GM23338 (cell line): ENCODE data around the gene EPHA5. TPM values are rescaled to one million over a fixed set of nuclear protein-coding genes. Genes with fewer than 3 reads are reported as not detected.

Source experiments
- ATAC-seq: fragments of 200-7000 bp; cut with Tn5 transposase; 3 replicates; pipeline ENCODE4 v1.9.1; 2020
- DNase-seq: peaks from one replicate; pipeline ENCODE4 v3.0.0-alpha.2; 2015; ENCODE audit warnings: low spot score
- H2AFZ ChIP-seq: fragments of 200-600 bp; sonication (generic); 2 replicates; pipeline ENCODE4 v1.8.0; 2016; ENCODE audit warnings: antibody characterized with exemption, mild to moderate bottlenecking, moderate library complexity
- H3F3A ChIP-seq: fragments of 200-600 bp; sonication (generic); replicated peaks from 2 replicates; pipeline ENCODE4 v1.8.0; 2017; ENCODE audit warnings: antibody characterized with exemption, mixed run types, low read depth
- H3K27ac ChIP-seq: fragments of 200-600 bp; sonication (generic); 2 replicates; pipeline ENCODE4 v1.6.1; 2016; ENCODE audit warnings: low read depth
- H3K27me3 ChIP-seq: fragments of 200-600 bp; sonication (generic); 2 replicates; pipeline ENCODE4 v1.8.0; 2016; ENCODE audit warnings: mild to moderate bottlenecking, mixed run types, moderate library complexity; ENCODE audit not compliant: insufficient read depth
- H3K36me3 ChIP-seq: fragments of 200-600 bp; sonication (generic); 2 replicates; pipeline ENCODE4 v1.8.0; 2016; ENCODE audit warnings: mild to moderate bottlenecking; ENCODE audit not compliant: insufficient read depth
- H3K4me1 ChIP-seq: fragments of 200-600 bp; sonication (generic); 2 replicates; pipeline ENCODE4 v1.8.0; 2016; ENCODE audit warnings: mild to moderate bottlenecking, moderate library complexity; ENCODE audit not compliant: insufficient read depth
- H3K4me2 ChIP-seq: fragments of 200-600 bp; sonication (generic); 2 replicates; pipeline ENCODE4 v1.7.1; 2017; ENCODE audit warnings: mixed run types
- H3K4me3 ChIP-seq: fragments of 200-600 bp; sonication (generic); 2 replicates; pipeline ENCODE4 v1.6.1; 2016; ENCODE audit warnings: mixed run types
- H3K79me2 ChIP-seq: fragments of 200-600 bp; sonication (generic); replicated peaks from 2 replicates; pipeline ENCODE4 v1.8.0; 2017; ENCODE audit warnings: mild to moderate bottlenecking; ENCODE audit not compliant: insufficient read depth
- H3K9me2 ChIP-seq: fragments of 200-600 bp; sonication (generic); 2 replicates; pipeline ENCODE4 v1.8.0; 2017; ENCODE audit not compliant: insufficient read depth
- H4K20me1 ChIP-seq: fragments of 200-600 bp; sonication (generic); replicated peaks from 2 replicates; pipeline ENCODE4 v1.8.0; 2017; ENCODE audit warnings: mild to moderate bottlenecking; ENCODE audit not compliant: insufficient read depth
- H3K27ac Mint-ChIP-seq: 2 replicates; pipeline ENCODE4 v1.8.0; 2020; ENCODE audit warnings: inconsistent platforms, mild to moderate bottlenecking, moderate library complexity, mixed read lengths
- H3K27me3 Mint-ChIP-seq: 3 replicates; pipeline ENCODE4 v1.8.0; 2022; ENCODE audit warnings: low read depth, mild to moderate bottlenecking, moderate library complexity, mixed read lengths, inconsistent platforms; ENCODE audit not compliant: insufficient read depth, poor library complexity
- H3K36me3 Mint-ChIP-seq: 3 replicates; pipeline ENCODE4 v1.8.0; 2021; ENCODE audit warnings: low read depth, mild to moderate bottlenecking, inconsistent platforms, moderate library complexity, mixed read lengths
- H3K4me1 Mint-ChIP-seq: 3 replicates; pipeline ENCODE4 v1.8.0; 2020; ENCODE audit warnings: mild to moderate bottlenecking, inconsistent platforms, mixed read lengths
- H3K4me3 Mint-ChIP-seq: 3 replicates; pipeline ENCODE4 v1.8.0; 2021; ENCODE audit warnings: moderate library complexity, mild to moderate bottlenecking, inconsistent platforms, mixed read lengths
- H3K9me3 Mint-ChIP-seq: 3 replicates; pipeline ENCODE4 v1.8.0; 2020; ENCODE audit warnings: moderate library complexity, mild to moderate bottlenecking, inconsistent platforms, mixed read lengths
- EZH2 ChIP-seq: fragments of 200-600 bp; sonication (generic); IDR thresholded peaks from one replicate; pipeline ENCODE4 v1.8.0; 2017; ENCODE audit warnings: antibody characterized with exemption, mild to moderate bottlenecking, low read depth; ENCODE audit not compliant: unreplicated experiment
- EZH2phosphoT487 ChIP-seq: fragments of 200-600 bp; sonication (generic); IDR thresholded peaks from one replicate; pipeline ENCODE4 v1.8.1; 2018; ENCODE audit warnings: antibody characterized with exemption; ENCODE audit not compliant: unreplicated experiment
- JUNB ChIP-seq: IDR thresholded peaks from one replicate; pipeline ENCODE4 v1.6.1; 2016; ENCODE audit warnings: antibody characterized with exemption; ENCODE audit not compliant: unreplicated experiment
- STAT1 ChIP-seq: IDR thresholded peaks from one replicate; pipeline ENCODE4 v1.6.1; 2016; ENCODE audit warnings: antibody characterized with exemption; ENCODE audit not compliant: unreplicated experiment
- ZNF114 ChIP-seq: fragments of 250-450 bp; sonication (Bioruptor Pico); IDR thresholded peaks from 2 replicates; pipeline ENCODE4 v1.5.0; 2020; ENCODE audit warnings: mild to moderate bottlenecking, moderate library complexity
- ZNF331 ChIP-seq: fragments of 250-450 bp; sonication (Bioruptor Pico); IDR thresholded peaks from 2 replicates; pipeline ENCODE4 v1.5.0; 2020; ENCODE audit warnings: low read depth, mild to moderate bottlenecking, moderate library complexity
- polyA plus RNA-seq: library from polyadenylated mRNA; unstranded; fragments of >200 nt; fragmentation: Nextera tagmentation; extraction: Ambion mirVana; gene quantifications from 2 replicates; pipeline ENCODE4 v1.2.1, GENCODE V29; 2016
- total RNA-seq: library from RNA; depleted of rRNA; stranded (reverse); fragments of >200 nt; shearing (Covaris generic); gene quantifications from 2 replicates; pipeline ENCODE4 v1.2.3, GENCODE V29; 2014
- TF ChIP-seq, protein P1 (sequence below): IDR thresholded peaks from one replicate; pipeline ENCODE4 v1.6.1; 2018; ENCODE audit warnings: antibody characterized with exemption; ENCODE audit not compliant: unreplicated experiment
- TF ChIP-seq, protein P2 (sequence below), 2 experiments: fragments of 200-600 bp in 1 of 2; sonication (generic) in 1 of 2; conservative IDR thresholded peaks; 2 replicates each; pipeline versions ENCODE4 v1.5.1 to v1.6.1; 2016 to 2017; ENCODE audit warnings: antibody characterized with exemption in 2 of 2, low read depth in 2 of 2, mild to moderate bottlenecking in 2 of 2, moderate library complexity in 1 of 2
- TF ChIP-seq, protein P3 (sequence below): IDR thresholded peaks from 2 replicates; pipeline ENCODE4 v1.6.1; 2016; ENCODE audit warnings: antibody characterized with exemption
- TF ChIP-seq, protein P4 (sequence below): fragments of 250-450 bp; sonication (Bioruptor Pico); IDR thresholded peaks from 2 replicates; pipeline ENCODE4 v1.5.0; 2020; ENCODE audit warnings: mild to moderate bottlenecking, moderate library complexity

Gene EPHA5
- total and polyA plus RNA-seq, 2 experiments from 2014 or later: 0.05 to 0.24 TPM

DNA sequence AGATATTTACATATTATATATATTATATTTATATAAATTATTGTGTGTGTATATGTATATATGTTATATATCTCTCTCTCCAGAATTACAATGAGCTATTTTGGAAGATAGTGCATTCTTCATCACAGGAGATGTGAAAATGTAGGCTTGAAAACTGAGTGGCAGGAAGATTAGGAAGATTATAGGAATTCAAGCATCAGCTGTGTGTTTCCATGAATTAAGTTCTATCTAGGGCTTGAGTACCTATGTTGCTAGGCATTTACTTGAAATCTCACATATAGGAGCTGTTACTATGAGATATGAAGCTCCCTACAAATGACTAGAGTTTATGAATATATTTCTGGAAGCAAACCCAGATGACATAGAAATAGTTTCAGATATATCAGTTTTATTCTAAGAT is 328.7 kb downstream of the EPHA5 start (continued):
- TF ChIP-seq, protein P1, sequence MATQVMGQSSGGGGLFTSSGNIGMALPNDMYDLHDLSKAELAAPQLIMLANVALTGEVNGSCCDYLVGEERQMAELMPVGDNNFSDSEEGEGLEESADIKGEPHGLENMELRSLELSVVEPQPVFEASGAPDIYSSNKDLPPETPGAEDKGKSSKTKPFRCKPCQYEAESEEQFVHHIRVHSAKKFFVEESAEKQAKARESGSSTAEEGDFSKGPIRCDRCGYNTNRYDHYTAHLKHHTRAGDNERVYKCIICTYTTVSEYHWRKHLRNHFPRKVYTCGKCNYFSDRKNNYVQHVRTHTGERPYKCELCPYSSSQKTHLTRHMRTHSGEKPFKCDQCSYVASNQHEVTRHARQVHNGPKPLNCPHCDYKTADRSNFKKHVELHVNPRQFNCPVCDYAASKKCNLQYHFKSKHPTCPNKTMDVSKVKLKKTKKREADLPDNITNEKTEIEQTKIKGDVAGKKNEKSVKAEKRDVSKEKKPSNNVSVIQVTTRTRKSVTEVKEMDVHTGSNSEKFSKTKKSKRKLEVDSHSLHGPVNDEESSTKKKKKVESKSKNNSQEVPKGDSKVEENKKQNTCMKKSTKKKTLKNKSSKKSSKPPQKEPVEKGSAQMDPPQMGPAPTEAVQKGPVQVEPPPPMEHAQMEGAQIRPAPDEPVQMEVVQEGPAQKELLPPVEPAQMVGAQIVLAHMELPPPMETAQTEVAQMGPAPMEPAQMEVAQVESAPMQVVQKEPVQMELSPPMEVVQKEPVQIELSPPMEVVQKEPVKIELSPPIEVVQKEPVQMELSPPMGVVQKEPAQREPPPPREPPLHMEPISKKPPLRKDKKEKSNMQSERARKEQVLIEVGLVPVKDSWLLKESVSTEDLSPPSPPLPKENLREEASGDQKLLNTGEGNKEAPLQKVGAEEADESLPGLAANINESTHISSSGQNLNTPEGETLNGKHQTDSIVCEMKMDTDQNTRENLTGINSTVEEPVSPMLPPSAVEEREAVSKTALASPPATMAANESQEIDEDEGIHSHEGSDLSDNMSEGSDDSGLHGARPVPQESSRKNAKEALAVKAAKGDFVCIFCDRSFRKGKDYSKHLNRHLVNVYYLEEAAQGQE: no peak
- TF ChIP-seq, protein P2, sequence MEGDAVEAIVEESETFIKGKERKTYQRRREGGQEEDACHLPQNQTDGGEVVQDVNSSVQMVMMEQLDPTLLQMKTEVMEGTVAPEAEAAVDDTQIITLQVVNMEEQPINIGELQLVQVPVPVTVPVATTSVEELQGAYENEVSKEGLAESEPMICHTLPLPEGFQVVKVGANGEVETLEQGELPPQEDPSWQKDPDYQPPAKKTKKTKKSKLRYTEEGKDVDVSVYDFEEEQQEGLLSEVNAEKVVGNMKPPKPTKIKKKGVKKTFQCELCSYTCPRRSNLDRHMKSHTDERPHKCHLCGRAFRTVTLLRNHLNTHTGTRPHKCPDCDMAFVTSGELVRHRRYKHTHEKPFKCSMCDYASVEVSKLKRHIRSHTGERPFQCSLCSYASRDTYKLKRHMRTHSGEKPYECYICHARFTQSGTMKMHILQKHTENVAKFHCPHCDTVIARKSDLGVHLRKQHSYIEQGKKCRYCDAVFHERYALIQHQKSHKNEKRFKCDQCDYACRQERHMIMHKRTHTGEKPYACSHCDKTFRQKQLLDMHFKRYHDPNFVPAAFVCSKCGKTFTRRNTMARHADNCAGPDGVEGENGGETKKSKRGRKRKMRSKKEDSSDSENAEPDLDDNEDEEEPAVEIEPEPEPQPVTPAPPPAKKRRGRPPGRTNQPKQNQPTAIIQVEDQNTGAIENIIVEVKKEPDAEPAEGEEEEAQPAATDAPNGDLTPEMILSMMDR (conservative IDR thresholded peaks at IDR 0.05; ENCODE audit: low read depth in 2 of 2): no peak
- no peak for TF ChIP-seq EZH2
- TF ChIP-seq, protein P3, sequence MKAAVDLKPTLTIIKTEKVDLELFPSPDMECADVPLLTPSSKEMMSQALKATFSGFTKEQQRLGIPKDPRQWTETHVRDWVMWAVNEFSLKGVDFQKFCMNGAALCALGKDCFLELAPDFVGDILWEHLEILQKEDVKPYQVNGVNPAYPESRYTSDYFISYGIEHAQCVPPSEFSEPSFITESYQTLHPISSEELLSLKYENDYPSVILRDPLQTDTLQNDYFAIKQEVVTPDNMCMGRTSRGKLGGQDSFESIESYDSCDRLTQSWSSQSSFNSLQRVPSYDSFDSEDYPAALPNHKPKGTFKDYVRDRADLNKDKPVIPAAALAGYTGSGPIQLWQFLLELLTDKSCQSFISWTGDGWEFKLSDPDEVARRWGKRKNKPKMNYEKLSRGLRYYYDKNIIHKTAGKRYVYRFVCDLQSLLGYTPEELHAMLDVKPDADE: no peak
- no peak for TF ChIP-seq JUNB
- TF ChIP-seq ZNF331 (CRISPR knock-in tag): no peak
- TF ChIP-seq EZH2phosphoT487: no peak

DNA sequence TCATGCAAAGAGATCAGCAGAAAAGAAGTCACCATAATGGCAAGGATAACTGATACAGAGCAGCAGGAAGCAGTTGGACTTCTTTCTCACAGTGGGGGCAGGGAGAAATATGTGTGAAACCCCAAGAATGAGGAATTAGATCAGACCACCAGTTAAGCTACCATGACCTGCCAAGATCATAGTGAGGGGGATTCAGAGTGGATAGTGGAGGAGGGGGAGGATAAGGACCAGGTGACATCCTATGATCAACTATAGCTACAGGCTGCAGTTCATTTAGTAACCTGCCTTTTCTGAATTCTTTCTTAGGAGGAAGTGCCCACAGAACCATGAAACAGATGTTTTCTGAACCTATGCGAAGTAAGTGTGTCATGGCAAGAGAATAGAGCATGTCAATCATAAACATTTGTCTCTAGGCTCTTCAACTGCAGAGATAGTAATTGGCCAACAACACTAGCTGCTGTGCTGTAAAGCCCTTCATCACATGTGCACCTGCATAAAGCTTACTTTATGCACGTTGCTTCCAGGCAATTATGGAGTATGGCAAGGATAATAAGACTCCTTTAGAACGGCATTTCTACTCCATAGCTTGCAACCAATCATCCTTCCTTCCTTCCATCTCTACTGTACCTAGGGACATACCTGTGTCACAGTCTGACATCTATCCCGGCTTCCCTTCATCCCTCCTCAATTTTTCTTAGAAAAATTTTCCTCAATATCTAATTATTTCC is 329.7 kb downstream of the EPHA5 start:
- peak overlapping the region; percentile 29; the same call in 1 of the 2 replicates for H3K27ac Mint-ChIP-seq
- H3K27me3 Mint-ChIP-seq: peaks cover 4% of the 10 kb centered on the region
- H3K36me3 Mint-ChIP-seq: no peaks in the 10 kb centered on the region
- no peak for TF ChIP-seq EZH2
- TF ChIP-seq, protein P3: no peak
- TF ChIP-seq STAT1: no peak
- TF ChIP-seq JUNB: no peak
- TF ChIP-seq ZNF331 (CRISPR knock-in tag): no peak
- no peak for TF ChIP-seq ZNF114
- TF ChIP-seq, protein P4, sequence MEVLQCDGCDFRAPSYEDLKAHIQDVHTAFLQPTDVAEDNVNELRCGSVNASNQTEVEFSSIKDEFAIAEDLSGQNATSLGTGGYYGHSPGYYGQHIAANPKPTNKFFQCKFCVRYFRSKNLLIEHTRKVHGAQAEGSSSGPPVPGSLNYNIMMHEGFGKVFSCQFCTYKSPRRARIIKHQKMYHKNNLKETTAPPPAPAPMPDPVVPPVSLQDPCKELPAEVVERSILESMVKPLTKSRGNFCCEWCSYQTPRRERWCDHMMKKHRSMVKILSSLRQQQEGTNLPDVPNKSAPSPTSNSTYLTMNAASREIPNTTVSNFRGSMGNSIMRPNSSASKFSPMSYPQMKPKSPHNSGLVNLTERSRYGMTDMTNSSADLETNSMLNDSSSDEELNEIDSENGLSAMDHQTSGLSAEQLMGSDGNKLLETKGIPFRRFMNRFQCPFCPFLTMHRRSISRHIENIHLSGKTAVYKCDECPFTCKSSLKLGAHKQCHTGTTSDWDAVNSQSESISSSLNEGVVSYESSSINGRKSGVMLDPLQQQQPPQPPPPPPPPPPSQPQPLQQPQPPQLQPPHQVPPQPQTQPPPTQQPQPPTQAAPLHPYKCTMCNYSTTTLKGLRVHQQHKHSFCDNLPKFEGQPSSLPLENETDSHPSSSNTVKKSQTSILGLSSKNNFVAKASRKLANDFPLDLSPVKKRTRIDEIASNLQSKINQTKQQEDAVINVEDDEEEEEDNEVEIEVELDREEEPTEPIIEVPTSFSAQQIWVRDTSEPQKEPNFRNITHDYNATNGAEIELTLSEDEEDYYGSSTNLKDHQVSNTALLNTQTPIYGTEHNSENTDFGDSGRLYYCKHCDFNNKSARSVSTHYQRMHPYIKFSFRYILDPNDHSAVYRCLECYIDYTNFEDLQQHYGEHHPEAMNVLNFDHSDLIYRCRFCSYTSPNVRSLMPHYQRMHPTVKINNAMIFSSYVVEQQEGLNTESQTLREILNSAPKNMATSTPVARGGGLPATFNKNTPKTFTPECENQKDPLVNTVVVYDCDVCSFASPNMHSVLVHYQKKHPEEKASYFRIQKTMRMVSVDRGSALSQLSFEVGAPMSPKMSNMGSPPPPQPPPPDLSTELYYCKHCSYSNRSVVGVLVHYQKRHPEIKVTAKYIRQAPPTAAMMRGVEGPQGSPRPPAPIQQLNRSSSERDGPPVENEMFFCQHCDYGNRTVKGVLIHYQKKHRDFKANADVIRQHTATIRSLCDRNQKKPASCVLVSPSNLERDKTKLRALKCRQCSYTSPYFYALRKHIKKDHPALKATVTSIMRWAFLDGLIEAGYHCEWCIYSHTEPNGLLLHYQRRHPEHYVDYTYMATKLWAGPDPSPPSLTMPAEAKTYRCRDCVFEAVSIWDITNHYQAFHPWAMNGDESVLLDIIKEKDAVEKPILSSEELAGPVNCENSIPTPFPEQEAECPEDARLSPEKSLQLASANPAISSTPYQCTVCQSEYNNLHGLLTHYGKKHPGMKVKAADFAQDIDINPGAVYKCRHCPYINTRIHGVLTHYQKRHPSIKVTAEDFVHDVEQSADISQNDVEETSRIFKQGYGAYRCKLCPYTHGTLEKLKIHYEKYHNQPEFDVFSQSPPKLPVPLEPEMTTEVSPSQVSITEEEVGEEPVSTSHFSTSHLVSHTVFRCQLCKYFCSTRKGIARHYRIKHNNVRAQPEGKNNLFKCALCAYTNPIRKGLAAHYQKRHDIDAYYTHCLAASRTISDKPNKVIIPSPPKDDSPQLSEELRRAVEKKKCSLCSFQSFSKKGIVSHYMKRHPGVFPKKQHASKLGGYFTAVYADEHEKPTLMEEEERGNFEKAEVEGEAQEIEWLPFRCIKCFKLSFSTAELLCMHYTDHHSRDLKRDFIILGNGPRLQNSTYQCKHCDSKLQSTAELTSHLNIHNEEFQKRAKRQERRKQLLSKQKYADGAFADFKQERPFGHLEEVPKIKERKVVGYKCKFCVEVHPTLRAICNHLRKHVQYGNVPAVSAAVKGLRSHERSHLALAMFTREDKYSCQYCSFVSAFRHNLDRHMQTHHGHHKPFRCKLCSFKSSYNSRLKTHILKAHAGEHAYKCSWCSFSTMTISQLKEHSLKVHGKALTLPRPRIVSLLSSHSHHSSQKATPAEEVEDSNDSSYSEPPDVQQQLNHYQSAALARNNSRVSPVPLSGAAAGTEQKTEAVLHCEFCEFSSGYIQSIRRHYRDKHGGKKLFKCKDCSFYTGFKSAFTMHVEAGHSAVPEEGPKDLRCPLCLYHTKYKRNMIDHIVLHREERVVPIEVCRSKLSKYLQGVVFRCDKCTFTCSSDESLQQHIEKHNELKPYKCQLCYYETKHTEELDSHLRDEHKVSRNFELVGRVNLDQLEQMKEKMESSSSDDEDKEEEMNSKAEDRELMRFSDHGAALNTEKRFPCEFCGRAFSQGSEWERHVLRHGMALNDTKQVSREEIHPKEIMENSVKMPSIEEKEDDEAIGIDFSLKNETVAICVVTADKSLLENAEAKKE (CRISPR knock-in tag): no peak

More for the DNA sequence above, 329.7 kb downstream of the EPHA5 start:
- ATAC-seq: no peak
- Histone ChIP-seq H3K9me2 (no peaks in the 10 kb centered on the region), H3K36me3 (no peaks in the 10 kb centered on the region), H3K27ac (no peak overlapping the region), H2AFZ (no peak overlapping the region), H3F3A (no peaks in the 10 kb centered on the region), H3K4me2 (no peak overlapping the region), H3K4me3 (no peak overlapping the region), H3K79me2 (no peaks in the 10 kb centered on the region), H3K27me3 (no peaks in the 10 kb centered on the region), H3K4me1 (no peaks in the 10 kb centered on the region), H4K20me1 (no peaks in the 10 kb centered on the region)
- DNase-seq: no peak
- Mint-ChIP-seq H3K9me3 (no peaks in the 10 kb centered on the region), H3K4me1 (no peaks in the 10 kb centered on the region), H3K4me3 (no peak overlapping the region)
